SK-N-SH (cell line): ENCODE data around the gene NALCN. TPM values are rescaled to one million over a fixed set of nuclear protein-coding genes. Genes with fewer than 3 reads are reported as not detected.

Source experiments
- CTCF ChIA-PET: fragments of 300-600, 350-600 bp; formaldehyde crosslinking; extraction: SDS; loops from one replicate; lab custom pipeline; 2021; lab: Yijun Ruan, JAX
- POLR2A ChIA-PET: fragments of 350-600 bp; sonication (Branson Sonifier 250); formaldehyde crosslinking; extraction: SDS; loops from one replicate; lab custom pipeline; 2020; ENCODE audit warnings: antibody characterized with exemption, inconsistent platforms; lab: Yijun Ruan, JAX
- DNase-seq: peaks from one replicate; pipeline ENCODE4 v3.0.0; 2012
- H2AFZ ChIP-seq: fragments of 200-600 bp; sonication (generic); 2 replicates; pipeline ENCODE4 v1.8.1; 2016; ENCODE audit warnings: antibody characterized with exemption, mild to moderate bottlenecking, low read depth
- H3F3A ChIP-seq: fragments of 200-600 bp; sonication (generic); replicated peaks from 2 replicates; pipeline ENCODE3; 2016; ENCODE audit warnings: antibody characterized with exemption, mild to moderate bottlenecking; ENCODE audit not compliant: insufficient read depth
- H3K27ac ChIP-seq, 2 experiments: fragments of 200-500 bp in 1 of 2; fragments of 200-600 bp in 1 of 2; sonication (Bioruptor generic) in 1 of 2; sonication (generic), shearing (Covaris generic) in 1 of 2; 2 replicates each; pipeline versions ENCODE4 v1.5.1 to v1.6.1; 2014 to 2016; ENCODE audit warnings: low read depth in 2 of 2, inconsistent platforms in 1 of 2, low read length in 1 of 2, mild to moderate bottlenecking in 1 of 2, mixed read lengths in 1 of 2
- H3K27me3 ChIP-seq: fragments of 200-600 bp; sonication (generic), shearing (Covaris generic); 2 replicates; pipeline ENCODE4 v1.6.1; 2016; ENCODE audit warnings: mixed run types; ENCODE audit not compliant: insufficient read depth
- H3K36me3 ChIP-seq, 2 experiments: fragments of 200-500 bp in 1 of 2; fragments of 200-600 bp in 1 of 2; sonication (Bioruptor generic) in 1 of 2; sonication (generic) in 1 of 2; replicated peaks in 1 of 2; 2 replicates each; pipeline versions ENCODE3 to v1.5.1; 2014 to 2016; ENCODE audit warnings: low read length in 1 of 2, mild to moderate bottlenecking in 1 of 2; ENCODE audit not compliant: insufficient read depth in 2 of 2, control insufficient read depth in 1 of 2
- H3K4me1 ChIP-seq, 2 experiments: fragments of 200-500 bp in 1 of 2; fragments of 200-600 bp in 1 of 2; sonication (Bioruptor generic) in 1 of 2; sonication (generic), shearing (Covaris generic) in 1 of 2; 2 replicates each; pipeline versions ENCODE4 v1.5.1 to v1.6.1; 2014 to 2016; ENCODE audit warnings: low read depth in 1 of 2, low read length in 1 of 2, mixed run types in 1 of 2; ENCODE audit not compliant: insufficient read depth in 2 of 2, control insufficient read depth in 1 of 2
- H3K4me2 ChIP-seq: fragments of 200-600 bp; sonication (generic), shearing (Covaris generic); 2 replicates; pipeline ENCODE4 v1.6.1; 2017; ENCODE audit warnings: mixed run types
- H3K4me3 ChIP-seq, 2 experiments: fragments of 200-500 bp in 1 of 2; fragments of 200-600 bp in 1 of 2; sonication (Bioruptor generic) in 1 of 2; sonication (generic), shearing (Covaris generic) in 1 of 2; 2 replicates each; pipeline versions ENCODE4 v1.5.1 to v1.8.1; 2014 to 2016; ENCODE audit warnings: low read depth in 2 of 2, inconsistent platforms in 1 of 2, low read length in 1 of 2, mild to moderate bottlenecking in 1 of 2, mixed read lengths in 1 of 2, moderate library complexity in 1 of 2
- H3K79me2 ChIP-seq: fragments of 200-600 bp; sonication (generic); 2 replicates; pipeline ENCODE4 v1.8.1; 2017; ENCODE audit warnings: mild to moderate bottlenecking; ENCODE audit not compliant: insufficient read depth
- H3K9ac ChIP-seq: fragments of 200-600 bp; sonication (generic); 2 replicates; pipeline ENCODE4 v1.6.1; 2017; ENCODE audit warnings: mixed run types
- H3K9me2 ChIP-seq: fragments of 200-600 bp; sonication (generic); 2 replicates; pipeline ENCODE4 v1.6.1; 2017; ENCODE audit warnings: mixed run types
- H3K9me3 ChIP-seq: fragments of 200-600 bp; sonication (generic); 2 replicates; pipeline ENCODE4 v1.6.1; 2017; ENCODE audit warnings: mixed run types, mild to moderate bottlenecking, moderate library complexity
- H4K20me1 ChIP-seq: fragments of 200-600 bp; sonication (generic); 2 replicates; pipeline ENCODE4 v1.6.1; 2017; ENCODE audit warnings: mild to moderate bottlenecking, mixed run types; ENCODE audit not compliant: insufficient read depth
- CHD2 ChIP-seq: fragments of 150-350 bp; IDR thresholded peaks from 2 replicates; pipeline ENCODE4 v1.6.1; 2018; ENCODE audit warnings: low read length; ENCODE audit not compliant: partially characterized antibody
- ELF1 ChIP-seq: IDR thresholded peaks from 2 replicates; pipeline ENCODE4 v1.4.0; 2012
- EZH2phosphoT487 ChIP-seq: fragments of 200-600 bp; sonication (generic); IDR thresholded peaks from 2 replicates; pipeline ENCODE4 v1.6.1; 2017; ENCODE audit warnings: low read depth, mixed run types, mild to moderate bottlenecking, antibody characterized with exemption, moderate library complexity, borderline replicate concordance
- FOSL2 ChIP-seq: IDR thresholded peaks from 2 replicates; pipeline ENCODE4 v1.4.0; 2012; ENCODE audit warnings: low read depth, mild to moderate bottlenecking, moderate library complexity, borderline replicate concordance
- FOXM1 ChIP-seq: IDR thresholded peaks from 2 replicates; pipeline ENCODE4 v1.4.0; 2012; ENCODE audit warnings: low read depth, mild to moderate bottlenecking
- GABPA ChIP-seq: IDR thresholded peaks from 2 replicates; pipeline ENCODE4 v1.4.0; 2012; ENCODE audit warnings: low read depth, mild to moderate bottlenecking
- IRF3 ChIP-seq: fragments of 150-350 bp; IDR thresholded peaks from 2 replicates; pipeline ENCODE4 v1.6.1; 2016; ENCODE audit warnings: mild to moderate bottlenecking, low read depth, low read length
- MXI1 ChIP-seq: IDR thresholded peaks from 2 replicates; pipeline ENCODE4 v1.6.1; 2012; ENCODE audit warnings: mild to moderate bottlenecking, low read depth, low read length, improper control_type of control experiment
- NFIC ChIP-seq: IDR thresholded peaks from 2 replicates; pipeline ENCODE4 v1.4.0; 2012; ENCODE audit warnings: borderline replicate concordance
- REST ChIP-seq: IDR thresholded peaks from 2 replicates; pipeline ENCODE4 v1.6.1; 2012; ENCODE audit warnings: mild to moderate bottlenecking, low read depth, low read length, moderate library complexity
- RFX5 ChIP-seq: IDR thresholded peaks from 2 replicates; pipeline ENCODE4 v1.6.1; 2012; ENCODE audit warnings: mild to moderate bottlenecking, improper control_type of control experiment, low read length
- RXRA ChIP-seq: IDR thresholded peaks from 2 replicates; pipeline ENCODE4 v1.4.0; 2012; ENCODE audit warnings: low read depth, mild to moderate bottlenecking, borderline replicate concordance
- SIN3A ChIP-seq: IDR thresholded peaks from 2 replicates; pipeline ENCODE4 v1.6.1; 2012; ENCODE audit warnings: low read depth, mild to moderate bottlenecking, low read length, moderate library complexity, borderline replicate concordance
- TCF12 ChIP-seq: IDR thresholded peaks from 2 replicates; pipeline ENCODE4 v1.4.0; 2012
- TEAD4 ChIP-seq: IDR thresholded peaks from 2 replicates; pipeline ENCODE4 v1.4.0; 2012; ENCODE audit warnings: mild to moderate bottlenecking, borderline replicate concordance; ENCODE audit not compliant: insufficient read depth
- USF1 ChIP-seq: IDR thresholded peaks from 2 replicates; pipeline ENCODE4 v1.4.0; 2012; ENCODE audit warnings: low read depth, borderline replicate concordance
- USF2 ChIP-seq: fragments of 150-350 bp; IDR thresholded peaks from 2 replicates; pipeline ENCODE4 v1.6.1; 2017; ENCODE audit warnings: antibody characterized with exemption, low read length, low read depth, borderline replicate concordance
- WGBS: methylation state at CpG from one replicate; pipeline ENCODE4 v1.1.6; 2017; ENCODE audit warnings: low lambda C conversion rate; 5-methylcytosine and 5-hydroxymethylcytosine counted together
- polyA plus RNA-seq, 3 experiments: library from polyadenylated mRNA; depleted of rRNA; stranded (reverse); fragments of >200 nt; gene quantifications; 2 replicates each; pipeline ENCODE4 v1.2.3, GENCODE V29; 2012

The NALCN gene
- polyA plus RNA-seq, 1 of the 3 experiments (the other 2 are of a cell fraction), result 3.0 TPM

- Histone ChIP-seq H3K36me3 (no peaks in the 10 kb centered on the region), H3K9me2 (no peaks in the 10 kb centered on the region), H3K4me1 (no peaks in the 10 kb centered on the region), H3K9ac (no peak overlapping the region), H3K79me2 (no peaks in the 10 kb centered on the region), H3K27ac (no peak overlapping the region), H3K27me3 (no peaks in the 10 kb centered on the region), H3K4me3 (no peak overlapping the region), H3K9me3 (no peaks in the 10 kb centered on the region), H3K4me2 (no peak overlapping the region), H4K20me1 (no peaks in the 10 kb centered on the region), H2AFZ (no peak overlapping the region), H3F3A (no peaks in the 10 kb centered on the region)
- TF ChIP-seq FOSL2 (no peak), FOXM1 (no peak), MXI1 (no peak), USF2 (no peak), ELF1 (no peak), SIN3A (no peak), NFIC (no peak), EZH2phosphoT487 (no peak), RFX5 (no peak)
- DNase-seq, result no peak
- CTCF ChIA-PET, result interaction anchor here (1.1 to 2.0 kb wide), 2 partner anchors 17 to 20 kb away, joined by 3 to 4 read pairs; no protein-coding TSS in a partner anchor
- POLR2A ChIA-PET, result no interaction called here
These were observed 335.7 kb downstream of the NALCN start for GRCh38 chr13:101080616-101081015.

- H3K9ac ChIP-seq, result no peak overlapping the region
- ChIA-PET POLR2A (interaction anchor here (0.8 kb wide), 1 partner anchor 321 kb away, joined by 4 read pairs; no protein-coding TSS in a partner anchor), CTCF (no interaction called here)
- no peak for DNase-seq
- WGBS, result 84% methylated on average over 8 of the region's 12 CpGs
- no peaks in the 10 kb centered on the region for H3K36me3 ChIP-seq
- H3K27me3 ChIP-seq, result no peaks in the 10 kb centered on the region
- no peaks in the 10 kb centered on the region for H4K20me1 ChIP-seq
- no peak overlapping the region for H3K4me3 ChIP-seq
- H3K4me1 ChIP-seq, result no peaks in the 10 kb centered on the region
- H2AFZ ChIP-seq, result no peak overlapping the region
- H3F3A ChIP-seq, result no peaks in the 10 kb centered on the region
- H3K9me3 ChIP-seq, result no peaks in the 10 kb centered on the region
- no peaks in the 10 kb centered on the region for H3K9me2 ChIP-seq
- no peak overlapping the region for H3K27ac ChIP-seq
- H3K79me2 ChIP-seq, result no peaks in the 10 kb centered on the region
- no peak overlapping the region for H3K4me2 ChIP-seq
- TF ChIP-seq TEAD4, result no peak
- no peak for TF ChIP-seq RXRA
- TF ChIP-seq REST, result no peak
- TF ChIP-seq IRF3, result no peak
- TF ChIP-seq TCF12, result no peak
- no peak for TF ChIP-seq GABPA
- no peak for TF ChIP-seq FOXM1
- no peak for TF ChIP-seq USF1
- TF ChIP-seq CHD2, result no peak
These were observed 351.0 kb downstream of the NALCN start for GRCh38 chr13:101065329-101065728.
